Stimulated activated CD8-positive, alpha-beta memory T cell treated with anti-CD3 and anti-CD28 coated beads, Interleukin-7, amount 100 ng/mL, for 4 hours (primary cell): Measurements from ENCODE around the gene OR1E1.
"Not testable (repeated sequence)": the region's sequence is repeated elsewhere in the genome, so short reads cannot be mapped to it uniquely, and the experiment has no call there.

Source experiments
- DNase-seq, 2 donors: peaks; one replicate each; pipeline ENCODE4 v3.0.0-alpha.2; 2020; ENCODE audit warnings: low read depth in 2 of 2

Gene OR1E1, protein sequence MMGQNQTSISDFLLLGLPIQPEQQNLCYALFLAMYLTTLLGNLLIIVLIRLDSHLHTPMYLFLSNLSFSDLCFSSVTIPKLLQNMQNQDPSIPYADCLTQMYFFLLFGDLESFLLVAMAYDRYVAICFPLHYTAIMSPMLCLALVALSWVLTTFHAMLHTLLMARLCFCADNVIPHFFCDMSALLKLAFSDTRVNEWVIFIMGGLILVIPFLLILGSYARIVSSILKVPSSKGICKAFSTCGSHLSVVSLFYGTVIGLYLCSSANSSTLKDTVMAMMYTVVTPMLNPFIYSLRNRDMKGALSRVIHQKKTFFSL

DNA sequence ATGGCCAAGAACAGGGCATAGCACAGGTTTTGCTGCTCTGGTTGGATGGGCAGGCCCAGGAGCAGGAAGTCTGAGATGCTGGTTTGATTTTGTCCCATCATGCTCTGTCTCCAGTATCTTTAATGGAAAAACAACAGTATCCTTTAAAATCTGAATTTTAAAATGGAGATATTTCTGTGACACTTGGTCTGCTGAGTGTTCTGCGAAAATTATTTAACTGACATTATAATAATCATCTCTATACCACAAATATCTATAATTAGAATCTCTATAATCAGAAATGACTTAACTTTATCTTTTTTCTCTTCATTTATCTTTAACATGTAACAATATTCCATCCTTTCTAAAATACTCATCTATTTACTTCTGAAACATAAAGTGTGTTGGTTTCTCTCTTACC lies at the start of gene OR1E1:
Gene OR1E1, minus strand, starts transcription at position 101 of the 400 bp plus-strand sequence. Its CDS starts 0 bp downstream, at position 101.
- no peak for DNase-seq

DNA sequence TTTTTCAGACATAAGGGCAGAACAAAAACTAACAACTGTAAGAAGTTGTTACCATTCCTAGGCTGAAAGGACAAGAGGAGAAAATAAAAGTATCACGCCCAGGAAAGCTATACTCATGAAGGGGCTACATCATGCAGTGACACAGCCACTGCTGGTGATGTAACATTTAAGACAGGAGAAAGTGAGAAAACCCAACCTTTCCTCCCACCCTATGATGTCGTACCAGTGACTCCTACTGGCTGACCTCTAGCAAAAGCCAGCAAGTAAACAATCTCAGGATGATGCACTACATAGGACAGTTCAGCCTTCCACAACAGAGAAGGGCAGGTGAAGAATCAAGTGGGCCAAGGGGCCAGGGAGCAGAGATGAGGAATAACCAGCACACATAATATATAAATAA lies 49.4 kb upstream of the OR1E1 start:
- DNase-seq, result no peak

DNA sequence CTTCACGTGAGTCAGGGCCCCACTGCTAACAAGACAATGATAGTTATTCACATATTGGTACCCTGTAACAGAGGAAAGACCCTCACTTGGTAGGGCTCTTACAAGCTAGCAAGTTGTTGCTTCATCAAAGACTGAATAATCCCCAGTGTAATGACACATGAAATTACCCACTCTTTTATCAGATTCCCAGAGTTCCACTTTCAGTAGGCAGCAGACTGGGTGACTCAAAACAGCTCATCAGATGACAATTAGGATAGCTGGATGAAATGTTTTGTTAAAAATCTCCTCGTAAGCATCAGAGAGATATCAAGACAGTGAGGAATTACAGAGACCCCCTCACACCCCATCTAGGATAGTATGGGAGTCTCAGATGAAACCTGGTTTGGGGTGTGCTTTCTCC lies 42.2 kb upstream of the OR1E1 start:
- DNase-seq, result no peak

DNA sequence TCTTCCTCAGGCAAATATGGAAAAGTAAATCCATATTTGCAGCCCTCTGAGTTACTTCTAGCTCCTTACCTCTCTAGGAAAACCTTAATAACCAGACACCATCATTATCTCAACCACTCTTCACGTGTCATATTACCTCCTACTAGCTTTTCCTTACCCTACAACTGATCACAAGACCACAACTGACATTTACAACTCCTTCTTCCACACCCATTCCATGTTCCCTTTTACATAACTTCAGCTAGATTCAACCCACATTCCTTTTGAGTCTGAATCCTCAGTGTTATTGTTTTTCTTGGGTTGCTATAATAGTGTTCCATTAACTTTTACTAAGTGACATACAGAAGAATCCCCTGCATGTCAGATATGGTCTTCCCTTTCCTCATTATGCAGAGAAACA lies 40.2 kb upstream of the OR1E1 start:
- no peak for DNase-seq

DNA sequence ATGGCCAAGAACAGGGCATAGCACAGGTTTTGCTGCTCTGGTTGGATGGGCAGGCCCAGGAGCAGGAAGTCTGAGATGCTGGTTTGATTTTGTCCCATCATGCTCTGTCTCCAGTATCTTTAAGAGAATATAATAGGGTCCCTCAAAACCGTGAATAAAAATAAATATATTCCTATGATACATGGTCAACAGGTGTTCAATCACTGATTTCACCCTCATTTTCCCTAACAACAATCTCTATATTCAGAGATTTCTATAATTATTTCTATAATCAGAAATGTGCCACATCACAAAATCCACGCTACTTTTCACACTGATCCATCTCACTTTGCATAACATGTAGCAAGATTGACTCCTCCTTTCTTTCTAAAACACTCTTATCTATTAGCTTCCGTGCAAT lies 35.5 kb upstream of the OR1E1 start, which contains the start of gene OR1E2:
Gene OR1E2, minus strand, starts transcription at position 101 of the 400 bp plus-strand sequence. Its CDS starts 0 bp downstream, at position 101.
- DNase-seq, result no peak

DNA sequence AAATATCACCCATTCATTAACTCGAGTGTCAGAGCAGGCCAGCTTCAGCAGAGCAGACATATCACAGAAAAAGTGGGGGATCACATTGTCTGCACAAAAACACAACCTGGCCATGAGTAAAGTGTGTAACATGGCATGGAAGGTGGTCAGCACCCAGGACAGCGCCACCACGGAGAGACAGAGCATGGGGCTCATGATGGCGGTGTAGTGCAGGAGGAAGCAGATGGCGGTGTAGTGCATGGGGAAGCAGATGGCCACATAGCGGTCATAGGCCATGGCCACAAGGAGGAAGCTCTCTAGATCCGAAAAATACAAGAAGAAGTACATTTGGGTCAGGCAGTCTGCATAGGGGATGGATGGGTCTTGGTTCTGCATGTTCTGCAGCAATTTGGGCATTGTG lies 35.0 kb upstream of the OR1E1 start:
- DNase-seq, result not testable (repeated sequence)

DNA sequence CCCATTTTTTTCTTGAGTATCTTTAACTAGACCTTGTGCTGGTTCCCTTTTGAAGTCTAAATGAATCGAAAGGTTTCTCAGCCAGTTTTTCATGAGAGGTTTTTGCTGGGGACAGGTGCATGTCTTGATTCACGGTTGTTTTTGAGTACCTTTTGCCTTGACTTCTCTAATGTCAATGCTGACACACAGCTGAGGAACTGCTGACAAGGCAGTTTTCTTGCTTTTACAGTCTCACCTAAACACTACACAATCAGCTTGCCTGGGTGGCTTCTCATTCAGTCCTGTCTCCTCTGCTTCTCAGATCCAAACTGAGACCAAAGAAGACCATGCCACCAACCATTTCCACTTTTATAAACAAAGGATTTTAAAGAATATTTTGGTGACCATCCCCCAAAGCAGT lies 20.0 kb upstream of the OR1E1 start:
- no peak for DNase-seq

DNA sequence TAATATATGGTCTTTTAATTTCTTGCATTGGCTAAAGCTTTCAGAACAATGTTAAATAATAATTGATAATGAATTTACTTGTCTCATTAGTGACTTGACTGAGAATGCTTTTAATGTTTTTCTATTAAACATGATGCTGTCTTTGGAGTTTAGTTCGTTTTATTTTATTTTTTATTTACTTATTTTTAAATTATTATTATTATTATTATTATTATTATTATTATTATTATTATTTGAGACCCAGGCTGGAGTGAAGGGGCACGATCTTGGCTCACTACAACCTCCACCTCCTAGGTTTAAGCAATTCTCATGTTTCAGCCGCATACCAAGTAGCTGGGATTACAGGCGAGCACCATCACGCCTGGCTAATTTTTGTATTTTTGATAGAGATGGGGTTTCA lies 17.4 kb upstream of the OR1E1 start:
- no peak for DNase-seq

DNA sequence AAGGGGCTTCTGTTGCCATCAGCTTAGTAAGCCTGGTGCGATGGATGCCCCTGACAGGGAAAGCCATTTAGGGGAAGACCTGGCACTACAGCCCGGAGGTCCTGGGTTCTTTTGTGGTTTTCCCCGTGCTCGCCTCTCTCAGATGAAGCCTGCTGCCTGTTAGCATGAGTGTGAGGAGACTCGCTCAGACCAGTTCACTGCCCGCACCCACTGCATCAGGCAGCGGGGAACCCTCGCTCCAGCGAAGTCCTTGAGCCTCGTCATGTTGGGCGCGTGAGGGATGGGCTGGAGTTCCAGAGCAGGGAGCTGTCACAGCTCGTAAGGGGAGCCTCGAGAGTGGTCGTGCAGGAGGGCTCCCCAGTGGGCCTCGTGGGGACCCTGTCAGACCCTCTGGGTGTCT lies 14.0 kb upstream of the OR1E1 start:
- DNase-seq, result not testable (repeated sequence)

DNA sequence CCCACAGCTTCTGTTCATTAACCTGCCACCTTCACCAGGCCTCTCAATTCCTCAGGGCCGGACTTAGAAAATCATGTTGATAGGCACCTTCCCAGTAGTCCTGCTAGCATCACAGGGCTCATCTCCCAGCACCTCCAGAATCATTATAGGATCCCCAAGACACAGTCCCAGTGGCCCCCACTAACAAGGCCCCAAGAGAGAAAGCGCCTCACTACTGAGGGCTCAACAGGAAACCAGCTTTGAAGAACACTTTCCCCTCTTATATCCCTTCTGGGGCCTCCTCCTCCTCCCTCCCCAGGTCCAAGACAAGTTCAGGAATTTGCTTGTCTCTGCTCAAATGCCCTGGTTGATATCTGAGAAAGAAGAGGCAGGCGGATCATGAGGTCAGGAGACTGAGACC lies 12.9 kb upstream of the OR1E1 start, which contains the start of gene OR3A3:
Gene OR3A3, plus strand, starts transcription at position 301 of the 400 bp plus-strand sequence.
- no peak for DNase-seq

DNA sequence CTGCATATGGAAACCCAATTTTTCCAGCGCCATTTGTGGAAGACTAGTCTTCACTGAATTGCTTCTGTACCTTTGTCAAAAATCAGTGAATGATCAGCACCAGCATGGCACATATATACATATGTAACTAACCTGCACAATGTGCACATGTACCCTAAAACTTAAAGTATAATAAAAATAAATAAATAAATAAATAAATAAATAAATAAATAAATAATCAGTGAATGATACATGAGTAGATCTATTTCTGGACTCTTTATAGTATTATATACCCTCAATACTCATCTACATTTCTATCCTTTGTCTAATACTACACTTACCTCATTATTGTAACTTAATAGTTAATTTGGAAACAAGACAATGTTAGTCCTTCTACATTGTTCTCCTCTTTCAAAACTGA lies 5.6 kb upstream of the OR1E1 start:
- DNase-seq, result not testable (repeated sequence)

DNA sequence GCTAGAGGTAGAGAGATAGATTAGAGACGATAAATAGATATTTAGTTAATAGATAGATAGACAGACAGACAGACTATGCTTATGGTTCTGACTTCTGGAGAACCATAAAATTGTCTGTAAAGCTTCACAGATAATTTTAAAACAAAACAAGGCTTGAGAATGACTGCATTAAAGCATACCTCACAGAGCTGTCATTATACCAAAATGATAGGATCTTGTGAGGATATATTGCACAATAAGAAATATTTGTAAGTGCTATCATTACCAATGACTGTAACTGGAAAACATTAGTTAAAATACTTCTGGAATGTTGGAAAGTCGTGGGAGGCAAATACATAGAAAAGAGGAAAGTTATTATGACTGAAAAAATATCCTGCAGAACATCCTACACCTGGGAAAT lies 3.6 kb upstream of the OR1E1 start:
- DNase-seq, result no peak

DNA sequence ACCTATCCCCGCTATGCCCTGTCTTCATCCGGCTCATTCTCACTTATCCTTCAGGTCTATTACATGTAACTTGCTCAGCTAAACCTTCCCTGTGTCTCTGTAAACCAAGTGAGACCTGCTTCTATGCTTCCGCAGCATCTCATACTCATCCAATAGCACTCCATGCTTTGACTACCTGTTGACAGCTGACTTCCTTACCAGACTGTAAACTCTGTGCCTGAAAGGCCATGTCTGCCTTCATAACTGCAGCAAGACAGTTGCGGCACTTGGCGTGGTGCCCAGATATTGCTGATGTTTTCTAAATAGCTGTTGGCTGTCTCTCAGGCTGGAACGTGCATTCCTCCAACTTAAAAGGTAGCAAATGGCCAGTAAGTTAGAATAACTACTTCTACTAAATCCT lies 1.8 kb upstream of the OR1E1 start:
- DNase-seq, result no peak

DNA sequence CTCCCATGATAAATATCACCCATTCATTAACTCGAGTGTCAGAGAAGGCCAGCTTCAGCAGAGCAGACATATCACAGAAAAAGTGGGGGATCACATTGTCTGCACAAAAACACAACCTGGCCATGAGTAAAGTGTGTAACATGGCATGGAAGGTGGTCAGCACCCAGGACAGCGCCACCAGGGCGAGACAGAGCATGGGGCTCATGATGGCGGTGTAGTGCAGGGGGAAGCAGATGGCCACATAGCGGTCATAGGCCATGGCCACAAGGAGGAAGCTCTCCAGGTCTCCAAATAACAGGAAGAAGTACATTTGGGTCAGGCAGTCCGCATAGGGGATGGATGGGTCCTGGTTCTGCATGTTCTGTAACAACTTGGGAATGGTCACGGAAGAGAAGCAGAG lies 409 bp downstream of the OR1E1 start:
- not testable (repeated sequence) for DNase-seq

DNA sequence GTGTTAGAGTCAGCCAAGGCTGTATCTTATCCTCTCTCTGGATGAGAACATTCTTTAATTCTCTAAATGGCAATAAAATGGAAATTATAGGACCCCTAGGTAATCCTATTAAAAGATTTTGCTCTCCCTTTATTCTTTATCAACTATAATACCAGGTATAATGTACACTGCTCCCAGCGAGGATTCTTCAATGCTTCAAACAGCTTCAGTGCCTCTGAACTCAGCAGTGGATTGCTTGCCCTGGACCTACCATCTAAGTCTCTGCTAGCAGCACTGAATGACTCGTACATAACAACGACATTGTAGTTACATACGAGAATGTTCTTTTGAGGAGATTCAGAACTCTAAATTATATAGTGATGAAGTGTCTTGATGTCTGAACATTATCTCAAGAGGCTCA lies 8.4 kb downstream of the OR1E1 start:
- DNase-seq, result no peak

DNA sequence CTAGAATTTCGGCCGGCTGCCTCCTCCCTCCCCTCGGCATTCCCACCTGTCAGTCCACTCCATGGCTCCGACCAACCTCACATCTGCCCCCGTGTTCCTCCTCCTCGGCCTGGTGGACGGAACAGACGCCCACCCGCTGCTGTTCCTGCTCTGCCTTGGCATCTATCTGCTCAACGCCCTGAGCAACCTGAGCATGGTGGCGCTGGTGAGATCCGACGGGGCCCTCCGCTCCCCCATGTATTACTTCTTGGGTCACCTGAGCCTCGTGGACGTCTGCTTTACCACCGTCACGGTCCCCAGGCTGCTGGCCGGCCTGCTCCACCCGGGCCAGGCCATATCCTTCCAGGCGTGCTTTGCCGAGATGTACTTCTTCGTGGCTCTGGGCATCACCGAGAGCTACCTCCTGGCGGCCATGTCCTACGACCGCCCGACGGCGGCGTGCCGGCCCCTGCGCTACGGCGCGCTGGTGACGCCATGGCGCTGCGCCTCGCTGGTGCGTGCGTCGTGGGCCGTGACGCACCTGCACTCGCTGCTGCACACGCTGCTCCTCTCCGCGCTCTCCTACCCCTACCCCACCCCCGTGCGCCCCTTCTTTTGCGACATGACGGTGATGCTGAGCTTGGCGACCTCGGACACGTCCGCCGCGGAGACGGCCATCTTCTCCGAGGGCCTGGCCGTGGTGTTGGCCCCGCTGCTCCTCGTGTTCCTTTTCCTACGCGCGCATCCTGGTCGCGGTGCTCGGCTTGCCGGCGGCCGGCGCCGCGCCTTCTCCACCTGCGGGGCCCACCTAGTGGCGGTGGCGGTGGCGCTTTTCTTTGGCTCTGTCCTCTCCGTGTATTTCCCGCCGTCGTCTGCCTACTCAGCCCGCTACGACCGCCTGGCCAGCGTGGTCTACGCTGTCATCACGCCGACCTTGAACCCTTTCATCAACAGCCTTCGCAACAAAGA lies 12.1 kb downstream of the OR1E1 start, which contains the start of gene OR3A2:
Gene OR3A2, minus strand, starts transcription at position 440 of the 948 bp plus-strand sequence.
- DNase-seq, result no peak

DNA sequence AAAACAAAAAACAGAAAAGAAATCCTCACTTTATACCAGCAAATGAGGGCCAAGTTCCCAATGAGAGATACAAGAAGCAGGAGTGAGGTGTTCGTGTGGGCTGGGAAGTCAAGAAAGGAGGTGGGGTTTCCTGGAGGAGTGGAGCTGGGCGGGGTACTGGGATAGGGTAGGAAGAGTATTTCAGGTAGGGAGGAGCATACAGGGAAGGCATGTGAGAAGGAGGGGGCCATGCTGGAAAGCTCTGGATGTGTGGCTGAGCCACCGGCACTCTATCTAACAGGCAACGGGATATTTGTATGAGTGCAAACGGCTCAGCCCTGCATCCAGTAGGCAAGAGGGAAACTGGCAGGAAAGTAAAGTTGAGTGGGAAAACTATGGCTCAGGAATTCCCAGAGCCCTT lies 16.3 kb downstream of the OR1E1 start:
- DNase-seq, result no peak

DNA sequence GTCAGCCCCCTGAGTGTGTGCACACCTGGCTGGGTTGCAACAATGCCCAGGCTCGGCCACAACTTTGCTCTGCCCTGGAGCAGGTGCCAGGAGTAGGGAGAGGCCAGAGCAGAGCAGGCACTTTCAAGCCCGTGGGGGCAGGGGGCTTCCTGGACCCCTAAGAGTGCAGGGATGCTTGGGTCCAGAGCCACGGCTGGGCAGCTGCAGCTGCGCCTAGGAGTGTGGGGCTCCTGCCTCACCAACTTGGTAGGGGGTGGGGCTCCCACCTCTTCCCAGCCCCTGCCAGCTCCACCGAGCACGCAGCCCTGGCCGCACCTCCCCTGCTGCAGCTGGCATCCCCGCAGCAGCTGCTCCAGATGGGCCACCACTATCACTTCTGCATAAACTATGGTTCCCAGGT lies 19.9 kb downstream of the OR1E1 start:
- no peak for DNase-seq

DNA sequence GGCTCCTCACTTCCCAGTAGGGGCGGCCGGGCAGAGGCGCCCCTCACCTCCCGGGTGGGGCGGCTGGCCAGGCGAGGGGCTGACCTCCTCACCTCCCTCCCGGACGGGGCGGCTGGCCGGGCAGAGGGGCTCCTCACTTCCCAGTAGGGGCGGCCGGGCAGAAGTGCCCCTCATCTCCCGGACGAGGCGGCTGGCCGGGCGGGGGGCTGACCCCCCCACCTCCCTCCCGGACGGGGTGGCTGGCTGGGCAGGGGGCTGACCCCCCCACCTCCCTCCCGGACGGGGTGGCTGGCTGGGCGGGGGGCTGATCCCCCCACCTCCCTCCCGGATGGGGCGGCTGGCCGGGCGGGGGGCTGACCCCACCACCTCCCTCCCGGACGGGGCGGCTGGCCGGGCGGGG lies 27.0 kb downstream of the OR1E1 start:
- DNase-seq, result not testable (repeated sequence)
